HCT116 (cell line): ENCODE results near the gene RAI1. TPM values are rescaled to one million over a fixed set of nuclear protein-coding genes. Genes with fewer than 3 reads are reported as not detected.
A peak's percentile ranks its signal among the peaks of the same experiment; 100 is the strongest.

Experiments
- ATAC-seq: fragments of 200-7000 bp; cut with Tn5 transposase; 2 replicates; pipeline ENCODE4 v1.9.1; 2020; ENCODE audit warnings: mild to moderate bottlenecking, moderate library complexity
- BruUV-seq: library from RNA; stranded (reverse); fragments of 400-500 nt; replicated peaks from 2 replicates; lab custom pipeline; 2021; lab: Mats Ljungman, UMichigan
- CTCF ChIA-PET: fragments of 300-600 bp; sonication (Branson Sonifier 250); formaldehyde crosslinking; loops from one replicate; lab custom pipeline; 2021; ENCODE audit warnings: antibody characterized with exemption; lab: Charles Lee
- POLR2A ChIA-PET: fragments of 300-600, 350-600 bp; sonication (Branson Sonifier 250); formaldehyde crosslinking; loops from one replicate; lab custom pipeline; 2021; ENCODE audit warnings: antibody characterized with exemption; lab: Charles Lee
- RAD21 ChIA-PET, 2 experiments: fragments of 300-600 bp; sonication (Branson Sonifier 250); formaldehyde crosslinking; loops; one replicate each; lab custom pipeline; 2023; ENCODE audit warnings: low total read pairs in 2 of 2; ENCODE audit not compliant: uncharacterized antibody in 2 of 2, unreplicated experiment in 2 of 2, low non-redundant PET in 1 of 2; lab: Charles Lee
- DNase-seq: peaks from one replicate; pipeline ENCODE4 v3.0.0-alpha.2; 2010; ENCODE audit warnings: low read depth, low spot score
- H2AFZ ChIP-seq: fragments of 200-600 bp; shearing (Covaris generic), sonication (generic); 2 replicates; pipeline ENCODE4 v1.6.1; 2017; ENCODE audit warnings: low read depth, mixed run types, mixed read lengths, antibody characterized with exemption, low read length; ENCODE audit not compliant: poor library complexity, severe bottlenecking
- H3K27ac ChIP-seq: 2 replicates; pipeline ENCODE4 v1.5.1; 2012; ENCODE audit warnings: low read depth, low read length
- H3K27me3 ChIP-seq: fragments of 200-600 bp; sonication (generic); 2 replicates; pipeline ENCODE4 v1.6.1; 2016; ENCODE audit warnings: mixed run types, low read length, mixed read lengths; ENCODE audit not compliant: insufficient read depth
- H3K36me3 ChIP-seq, 2 experiments: fragments of 200-500 bp in 1 of 2; fragments of 200-600 bp in 1 of 2; sonication (Bioruptor generic) in 1 of 2; sonication (generic) in 1 of 2; 2 replicates each; pipeline versions ENCODE4 v1.5.1 to v1.6.1; 2014 to 2016; ENCODE audit warnings: low read length in 2 of 2, inconsistent platforms in 1 of 2, mixed read lengths in 1 of 2, mixed run types in 1 of 2; ENCODE audit not compliant: insufficient read depth in 2 of 2, control insufficient read depth in 1 of 2
- H3K4me1 ChIP-seq, 2 experiments: fragments of 200-600 bp in 1 of 2; sonication (generic) in 1 of 2; 2 replicates each; pipeline versions ENCODE4 v1.5.1 to v1.6.1; 2012 to 2017; ENCODE audit warnings: low read length in 2 of 2, inconsistent platforms in 1 of 2, mild to moderate bottlenecking in 1 of 2, mixed read lengths in 1 of 2, mixed run types in 1 of 2, moderate library complexity in 1 of 2; ENCODE audit not compliant: insufficient read depth in 2 of 2, control insufficient read depth in 1 of 2
- H3K4me2 ChIP-seq: fragments of 200-600 bp; sonication (generic); 2 replicates; pipeline ENCODE4 v1.6.1; 2017; ENCODE audit warnings: mixed run types, low read length, mixed read lengths
- H3K4me3 ChIP-seq, 2 experiments: fragments of 200-600 bp in 1 of 2; sonication (generic) in 1 of 2; replicated peaks in 1 of 2; 2 replicates each; pipeline ENCODE4 v1.5.1; 2011 to 2016; ENCODE audit warnings: low read length in 2 of 2, control low read depth in 1 of 2, low read depth in 1 of 2, mild to moderate bottlenecking in 1 of 2, mixed read lengths in 1 of 2, mixed run types in 1 of 2
- H3K79me2 ChIP-seq: fragments of 200-600 bp; sonication (generic); 2 replicates; pipeline ENCODE4 v1.6.1; 2017; ENCODE audit warnings: mild to moderate bottlenecking, mixed run types, low read length, moderate library complexity, mixed read lengths; ENCODE audit not compliant: insufficient read depth
- H3K9ac ChIP-seq: fragments of 200-600 bp; sonication (generic); 2 replicates; pipeline ENCODE4 v1.6.1; 2016; ENCODE audit warnings: low read length, mixed read lengths
- H3K9me2 ChIP-seq: fragments of 200-600 bp; sonication (generic), shearing (Covaris generic); 2 replicates; pipeline ENCODE4 v1.6.1; 2017; ENCODE audit warnings: mixed run types, mild to moderate bottlenecking, moderate library complexity; ENCODE audit not compliant: insufficient read depth
- H3K9me3 ChIP-seq, 2 experiments: fragments of 200-500 bp in 1 of 2; fragments of 200-600 bp in 1 of 2; sonication (Bioruptor generic) in 1 of 2; sonication (generic) in 1 of 2; 2 replicates each; pipeline ENCODE4 v1.6.1; 2014 to 2017; ENCODE audit warnings: low read length in 2 of 2, mixed read lengths in 2 of 2, inconsistent platforms in 1 of 2, low read depth in 1 of 2, mild to moderate bottlenecking in 1 of 2, mixed run types in 1 of 2, moderate library complexity in 1 of 2; ENCODE audit not compliant: control insufficient read depth in 1 of 2, insufficient read depth in 1 of 2
- H4K20me1 ChIP-seq: fragments of 200-600 bp; sonication (generic), shearing (Covaris generic); 2 replicates; pipeline ENCODE4 v1.6.1; 2017; ENCODE audit warnings: mixed run types, mild to moderate bottlenecking, moderate library complexity; ENCODE audit not compliant: insufficient read depth
- CTCF ChIP-seq, 3 experiments: fragments of 200-600 bp in 1 of 3; sonication (generic) in 1 of 3; IDR thresholded peaks in 2 of 3; conservative IDR thresholded peaks in 1 of 3; 2 replicates each; pipeline ENCODE4 v1.5.1; 2012 to 2017; ENCODE audit warnings: low read depth in 2 of 3, low read length in 2 of 3, antibody characterized with exemption in 1 of 3, borderline replicate concordance in 1 of 3, control low read depth in 1 of 3, mild to moderate bottlenecking in 1 of 3, mixed read lengths in 1 of 3, mixed run types in 1 of 3, moderate library complexity in 1 of 3; ENCODE audit not compliant: insufficient read depth in 1 of 3
- ELF1 ChIP-seq: IDR thresholded peaks from 2 replicates; pipeline ENCODE4 v1.6.1; 2012; ENCODE audit warnings: low read depth, borderline replicate concordance
- SIN3A ChIP-seq: IDR thresholded peaks from 2 replicates; pipeline ENCODE4 v1.6.1; 2012; ENCODE audit warnings: low read depth
- intact Hi-C: fragments of 100-400 bp; cut with micrococcal nuclease; formaldehyde crosslinking; loops from 2 replicates; pipeline ENCODE4 v1.10.0; 2022
- total RNA-seq: library from RNA; stranded (reverse); gene quantifications from one replicate; pipeline ENCODE4 v1.2.1, GENCODE V29; 2021; ENCODE audit not compliant: unreplicated experiment

Gene RAI1
- total RNA-seq, 1 experiment from 2014 or later = 38.5 TPM

- no peaks in the 10 kb centered on the region for H3K79me2 ChIP-seq
- no peaks in the 10 kb centered on the region for H3K36me3 ChIP-seq
- H2AFZ ChIP-seq = no peak overlapping the region
- intact Hi-C loops = no loop called here
- H4K20me1 ChIP-seq = no peaks in the 10 kb centered on the region
- no peak overlapping the region for H3K4me3 ChIP-seq
- POLR2A ChIA-PET = no interaction called here
- H3K27ac ChIP-seq = no peak overlapping the region
- no peak overlapping the region for H3K9ac ChIP-seq
- no peaks in the 10 kb centered on the region for H3K9me2 ChIP-seq
- H3K9me3 ChIP-seq = peaks cover 0 to 6% of the 10 kb centered on the region in 2 experiments; a peak in 1 of 4 replicates
- TF ChIP-seq SIN3A = no peak
- CTCF ChIA-PET = interaction anchor here (1.4 kb wide), 1 partner anchor 20 kb away, joined by 3 read pairs; the partner anchor contains the start of gene RAI1
- ATAC-seq (no peak), DNase-seq (no peak)
- BruUV-seq = no TSS peak
- RAD21 ChIA-PET = no interaction called here
- no peaks in the 10 kb centered on the region for H3K27me3 ChIP-seq
- peaks cover 15 to 28% of the 10 kb centered on the region in 2 experiments for H3K4me1 ChIP-seq
- H3K4me2 ChIP-seq = no peak overlapping the region
Measured at GRCh38 chr17:17661134-17661533, 20.1 kb upstream of the RAI1 start.

- ChIA-PET CTCF (interaction anchor here (1.4 kb wide), 1 partner anchor 19 kb away, joined by 3 read pairs; the partner anchor contains the start of gene RAI1), POLR2A (no interaction called here), RAD21 (no interaction called here)
- Histone ChIP-seq H3K36me3 (no peaks in the 10 kb centered on the region), H3K9me2 (no peaks in the 10 kb centered on the region), H3K27me3 (no peaks in the 10 kb centered on the region), H3K79me2 (no peaks in the 10 kb centered on the region), H3K4me3 (no peak overlapping the region), H4K20me1 (no peaks in the 10 kb centered on the region), H3K4me2 (no peak overlapping the region), H3K27ac (no peak overlapping the region), H3K9ac (no peak overlapping the region), H2AFZ (no peak overlapping the region), H3K4me1 (peaks cover 19 to 36% of the 10 kb centered on the region in 2 experiments), H3K9me3 (peaks cover 0 to 6% of the 10 kb centered on the region in 2 experiments; a peak in 1 of 4 replicates)
- TF ChIP-seq CTCF (IDR thresholded peaks at IDR 0.05 in 2 of 3, conservative IDR thresholded peaks at IDR 0.05 in 1 of 3; ENCODE audit: borderline replicate concordance in 1 of 3, insufficient read depth in 1 of 3, low read depth in 2 of 3, low read length in 2 of 3) = peak in 2 of 3 experiments; percentile 41 to 44; a peak in 4 of 6 replicates
- no peak for TF ChIP-seq ELF1
- intact Hi-C loops = no loop called here
- DNase-seq (no peak), ATAC-seq (no peak)
- no TSS peak for BruUV-seq
Measured at GRCh38 chr17:17661834-17662385, 19.3 kb upstream of the RAI1 start.
